ENCODE measurements around the gene SVOP. TPM values are rescaled to one million over a fixed set of nuclear protein-coding genes. Genes with fewer than 3 reads are reported as not detected.
"Not testable (repeated sequence)": the region's sequence is repeated elsewhere in the genome, so short reads cannot be mapped to it uniquely, and the experiment has no call there.

The SVOP gene, protein sequence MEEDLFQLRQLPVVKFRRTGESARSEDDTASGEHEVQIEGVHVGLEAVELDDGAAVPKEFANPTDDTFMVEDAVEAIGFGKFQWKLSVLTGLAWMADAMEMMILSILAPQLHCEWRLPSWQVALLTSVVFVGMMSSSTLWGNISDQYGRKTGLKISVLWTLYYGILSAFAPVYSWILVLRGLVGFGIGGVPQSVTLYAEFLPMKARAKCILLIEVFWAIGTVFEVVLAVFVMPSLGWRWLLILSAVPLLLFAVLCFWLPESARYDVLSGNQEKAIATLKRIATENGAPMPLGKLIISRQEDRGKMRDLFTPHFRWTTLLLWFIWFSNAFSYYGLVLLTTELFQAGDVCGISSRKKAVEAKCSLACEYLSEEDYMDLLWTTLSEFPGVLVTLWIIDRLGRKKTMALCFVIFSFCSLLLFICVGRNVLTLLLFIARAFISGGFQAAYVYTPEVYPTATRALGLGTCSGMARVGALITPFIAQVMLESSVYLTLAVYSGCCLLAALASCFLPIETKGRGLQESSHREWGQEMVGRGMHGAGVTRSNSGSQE
- total RNA-seq = not detected

DNA sequence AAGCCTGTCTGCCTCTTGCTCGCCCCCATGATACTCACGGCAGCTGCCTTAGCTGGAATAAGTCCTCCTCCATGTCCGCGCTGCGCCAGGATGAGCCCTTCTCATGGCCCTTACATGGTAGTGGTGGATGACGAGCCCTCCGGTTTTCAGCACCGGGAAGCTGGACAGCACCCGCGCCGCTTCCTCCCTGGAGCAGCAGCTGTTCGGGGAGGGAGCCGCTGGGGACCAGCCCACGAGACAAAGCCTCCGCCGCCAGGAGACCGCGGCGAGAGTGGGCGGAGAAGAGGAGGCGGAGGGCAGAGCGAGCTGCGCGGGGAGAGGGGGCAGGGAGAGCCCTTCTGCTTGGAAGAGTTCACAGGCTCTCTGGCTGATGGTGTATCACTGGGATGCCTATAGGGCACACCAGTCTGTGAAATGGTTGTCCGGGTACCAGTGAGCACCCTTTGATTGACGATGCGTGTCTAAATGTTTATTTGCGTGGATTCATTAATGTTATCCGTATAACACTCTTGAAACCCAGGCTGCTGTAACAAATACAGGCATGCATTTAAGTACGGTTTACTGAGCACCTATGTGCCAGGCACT is at the start of gene SVOP:
TSS of gene SVOP (minus strand) at position 273 of the 585 bp plus-strand sequence. CDS start at position 73, 200 bp downstream.
- peak; percentile 67 for ATAC-seq

DNA sequence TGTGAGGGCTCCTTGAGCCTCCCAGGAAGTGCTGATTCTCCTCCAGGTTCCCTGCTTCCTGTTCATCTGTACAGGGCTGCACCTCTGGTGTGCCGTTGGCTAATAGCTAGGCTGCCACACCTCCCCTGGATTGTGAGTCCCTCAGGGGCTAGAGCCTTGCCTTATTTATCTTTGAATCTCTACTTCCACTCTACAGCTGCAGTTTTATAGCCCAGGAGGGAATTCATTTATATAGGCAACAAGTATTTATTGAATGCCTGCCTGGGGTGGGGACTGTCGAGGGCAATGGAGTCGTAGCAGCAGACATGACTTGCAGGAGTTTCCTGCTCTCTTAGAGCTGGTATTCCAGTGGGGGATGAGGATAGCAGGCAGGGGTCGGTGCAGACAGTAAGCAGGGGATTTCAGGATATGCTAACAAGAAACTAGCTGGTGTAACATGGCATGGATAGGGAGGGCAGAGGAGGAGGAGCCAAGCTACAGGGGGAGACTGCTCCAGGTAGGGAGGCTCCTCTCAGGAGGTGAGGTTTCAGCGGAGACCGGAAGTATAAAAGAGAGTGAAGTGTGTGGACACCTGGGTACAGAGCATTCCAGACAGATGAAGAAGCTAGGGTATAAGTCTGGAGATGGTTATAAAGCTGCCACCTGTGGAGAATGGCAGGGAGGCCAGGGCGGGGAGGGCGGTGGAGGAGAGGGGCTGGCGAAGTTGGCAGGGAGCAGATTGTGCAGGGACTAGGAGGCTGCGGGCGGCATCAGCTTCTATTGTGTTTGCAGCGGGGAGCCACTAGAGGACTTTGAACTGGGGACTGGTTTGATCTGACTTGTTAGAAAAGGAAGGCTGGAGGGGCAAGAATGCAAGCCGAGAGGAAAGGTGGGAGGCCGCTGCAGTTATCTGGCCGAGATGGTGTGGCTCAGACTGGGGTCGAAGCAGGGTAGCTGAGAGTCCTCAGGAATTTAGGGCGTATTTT is 48.7 kb upstream of the SVOP start:
- ATAC-seq = no peak

- ATAC-seq = no peak
These were observed 45.0 kb upstream of the SVOP start for GRCh38 chr12:109065853-109066193.

- ATAC-seq = no peak
These were observed 44.4 kb upstream of the SVOP start for GRCh38 chr12:109065154-109065852.

- no peak for ATAC-seq
These were observed 43.3 kb upstream of the SVOP start for GRCh38 chr12:109064143-109064542.

DNA sequence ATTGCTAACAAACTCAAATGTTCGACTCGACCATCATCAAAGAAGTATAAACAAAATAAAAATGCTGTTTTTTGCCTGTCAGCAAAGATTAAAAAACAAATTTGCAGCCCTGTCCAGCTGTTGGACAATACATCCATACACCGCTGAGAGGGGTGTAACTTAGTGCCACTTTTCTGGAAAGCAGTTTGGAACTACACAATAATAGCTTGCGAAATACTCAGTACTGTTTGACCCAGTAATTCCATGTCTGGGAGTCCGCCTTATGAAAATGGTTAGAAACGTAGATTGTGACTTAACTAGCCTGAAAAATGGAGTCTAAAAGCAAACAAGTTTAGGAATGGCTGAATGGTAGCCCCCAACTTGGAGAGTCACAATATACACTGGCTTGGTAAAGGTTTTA is 37.9 kb upstream of the SVOP start:
- no peak for ATAC-seq

GRCh38 chr12:109057376-109057775 is 36.5 kb upstream of the SVOP start:
- no peak for ATAC-seq

DNA sequence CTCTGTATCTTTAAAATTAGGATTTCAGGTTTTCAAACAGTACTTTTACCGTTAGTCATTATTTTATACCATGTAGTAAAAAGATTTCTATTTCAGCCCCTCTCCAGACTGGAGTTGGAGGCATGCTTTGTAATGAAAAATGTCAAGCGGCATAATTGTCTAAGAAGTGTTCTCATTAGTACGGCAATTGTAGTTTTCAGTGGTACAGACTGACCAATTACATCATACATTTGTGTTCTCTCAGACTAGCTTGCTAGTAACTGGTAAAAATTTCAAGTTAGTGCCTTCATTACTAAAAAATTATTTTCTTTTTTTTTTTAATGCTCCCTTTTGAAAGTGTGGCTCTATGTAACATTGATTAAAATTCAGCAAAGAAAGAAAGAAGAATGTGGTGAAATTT is 36.0 kb upstream of the SVOP start:
- ATAC-seq = no peak

DNA sequence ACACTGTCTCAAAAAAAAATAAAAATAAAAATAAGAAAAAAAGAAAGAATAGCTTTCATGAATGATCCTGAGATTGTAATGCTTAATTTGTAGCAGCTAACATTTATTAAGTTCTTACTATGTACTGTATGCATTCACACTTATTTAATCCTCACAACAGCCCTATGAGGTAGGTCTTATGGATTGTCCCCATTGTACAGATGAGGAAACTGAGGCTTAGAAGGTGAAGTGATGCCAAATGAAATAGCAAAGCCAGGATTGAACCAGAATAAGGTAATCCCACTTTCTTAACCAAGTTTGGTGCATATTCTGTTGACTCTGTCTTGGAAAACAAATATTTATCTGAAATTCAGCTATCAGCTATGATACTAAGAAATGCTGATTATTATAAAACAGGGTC is 33.7 kb upstream of the SVOP start:
- ATAC-seq = no peak

DNA sequence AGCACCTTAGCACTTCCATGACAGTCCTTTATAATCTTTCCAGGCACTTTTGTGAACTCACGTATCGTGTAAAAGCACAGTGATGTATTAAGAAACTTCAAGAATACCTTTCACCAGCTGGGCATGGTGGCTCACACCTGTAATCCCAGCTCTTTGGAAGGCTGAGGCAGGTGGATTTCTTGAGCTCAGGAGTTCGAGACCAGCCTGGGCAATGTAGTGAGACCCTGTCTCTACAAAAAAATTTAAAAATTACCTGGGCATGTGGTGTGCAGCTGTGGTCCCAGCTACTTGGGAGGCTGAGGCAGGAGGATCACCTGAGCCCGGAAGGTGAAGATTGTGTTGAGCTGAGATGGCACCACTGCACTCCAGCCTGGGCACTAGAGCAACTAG is 33.3 kb upstream of the SVOP start:
- ATAC-seq = not testable (repeated sequence)

DNA sequence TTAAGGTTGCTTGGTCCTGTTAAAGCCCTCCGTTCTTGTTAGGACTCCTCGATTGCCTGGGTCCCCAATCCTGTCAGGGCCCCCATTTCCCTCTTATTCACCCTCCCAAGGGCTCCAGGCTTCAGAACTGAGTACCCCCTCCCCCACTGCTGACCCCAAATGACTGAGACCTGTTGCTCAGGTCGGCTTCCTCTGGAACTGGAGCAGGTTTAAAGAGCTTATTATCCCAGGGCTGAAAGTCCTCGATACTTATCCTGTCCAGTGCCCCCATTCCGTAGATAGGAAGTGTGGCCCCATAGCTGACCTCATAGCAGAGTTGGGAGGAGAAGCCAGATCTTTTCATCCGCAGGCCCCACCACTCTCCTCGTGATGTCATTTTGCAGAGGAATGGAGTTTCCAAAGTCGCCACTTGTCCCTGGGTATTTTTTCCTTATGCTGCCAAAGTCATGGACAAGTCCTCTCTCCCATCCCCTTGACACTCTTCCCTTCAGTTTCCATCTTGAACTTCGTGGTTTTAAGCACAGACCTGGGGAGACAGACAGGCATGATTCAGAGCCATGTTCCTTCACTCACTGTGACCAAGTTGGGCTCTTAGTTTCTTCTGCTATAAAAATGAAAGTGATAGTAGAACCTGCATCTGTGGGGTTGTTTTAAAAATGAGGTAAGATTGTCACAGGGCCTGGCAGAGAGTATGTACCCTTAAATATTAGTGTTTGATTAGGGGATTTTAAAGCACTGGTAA is 32.7 kb upstream of the SVOP start:
- ATAC-seq = peak; percentile 20

DNA sequence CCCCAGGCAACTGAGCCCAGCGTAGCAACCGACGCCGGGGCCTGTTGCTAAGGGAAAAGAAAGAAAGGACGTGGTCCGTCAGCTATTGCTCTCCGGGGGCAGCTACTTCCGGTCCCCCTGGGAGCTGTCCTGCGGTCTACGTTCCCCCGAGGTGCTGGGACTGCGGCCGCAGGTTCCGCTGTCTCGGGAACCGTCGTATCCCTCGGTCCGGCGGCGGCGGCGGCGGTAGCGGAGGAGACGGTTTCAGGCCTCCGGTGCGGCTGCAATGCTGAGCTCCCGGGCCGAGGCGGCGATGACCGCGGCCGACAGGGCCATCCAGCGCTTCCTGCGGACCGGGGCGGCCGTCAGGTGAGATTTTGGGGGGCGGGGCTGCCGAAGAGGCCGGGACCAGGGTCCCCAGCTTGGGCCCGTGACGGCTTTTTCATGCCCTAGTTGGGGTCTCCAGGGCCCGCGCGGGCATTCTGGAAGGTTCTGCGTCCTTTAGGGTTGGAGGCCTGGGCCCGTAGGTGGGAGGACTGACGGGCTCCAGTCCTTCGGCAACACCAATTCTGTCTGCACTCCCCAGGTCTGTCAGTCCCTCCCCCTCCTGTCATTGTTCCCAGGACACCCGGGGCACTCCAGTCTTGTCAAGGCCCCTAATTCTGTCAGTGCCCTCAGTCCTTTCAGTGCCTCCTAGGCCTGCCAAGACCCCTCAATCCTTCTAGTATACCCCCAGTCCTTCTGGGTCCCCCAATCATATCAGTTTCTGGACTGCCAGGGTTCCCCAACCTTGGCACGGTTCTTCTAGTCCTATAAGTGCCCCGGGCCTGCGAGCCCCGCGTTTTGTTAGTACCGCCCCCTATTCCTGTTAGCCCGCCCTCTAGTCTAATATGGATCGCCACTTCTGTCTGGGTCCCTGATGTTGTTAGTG is 31.8 kb upstream of the SVOP start, which contains the start of gene USP30:
TSS of gene USP30 (plus strand) at position 163 of the 910 bp plus-strand sequence. CDS start at position 266, 103 bp downstream.
- ATAC-seq = peak; percentile 97

DNA sequence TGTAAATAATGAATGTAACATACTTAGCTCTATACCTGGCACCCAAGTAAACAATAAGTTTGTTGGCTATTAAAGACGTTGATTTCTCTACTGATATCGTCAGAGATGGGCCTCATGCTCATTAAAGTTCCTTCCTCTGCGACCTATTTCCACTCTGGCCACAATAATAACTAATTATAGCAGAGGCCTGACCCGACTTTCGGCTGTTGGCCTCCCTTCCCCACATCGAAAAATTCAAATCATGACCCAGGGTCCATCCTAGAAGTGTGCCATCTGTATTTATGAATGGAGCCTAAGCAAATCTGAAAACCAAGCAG is 31.2 kb upstream of the SVOP start:
- no peak for ATAC-seq

- ATAC-seq = not testable (repeated sequence)
These were observed 28.9 kb upstream of the SVOP start for GRCh38 chr12:109049794-109050193.

GRCh38 chr12:109048706-109049105 is 27.8 kb upstream of the SVOP start:
- ATAC-seq = not testable (repeated sequence)

- ATAC-seq = no peak
These were observed 26.4 kb upstream of the SVOP start for GRCh38 chr12:109047081-109047805.

DNA sequence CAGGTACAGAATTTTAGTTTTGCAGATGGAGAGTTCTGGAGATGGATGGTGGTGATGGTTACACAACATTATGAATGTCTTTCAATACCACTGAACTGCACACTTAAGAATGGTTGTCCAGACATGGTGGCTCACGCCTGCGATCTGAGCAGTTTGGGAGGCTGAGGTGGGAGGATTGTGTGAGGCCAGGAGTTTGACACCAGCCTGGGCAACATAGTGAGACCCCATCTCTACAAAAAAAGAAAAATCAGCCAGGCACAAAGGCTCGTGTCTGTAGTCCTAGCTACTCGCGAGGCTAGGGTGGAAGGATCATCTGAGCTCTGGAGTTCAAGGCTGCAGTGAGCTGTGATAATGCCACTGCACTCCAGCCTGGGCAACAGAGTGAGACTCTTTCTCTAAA is 23.4 kb upstream of the SVOP start:
- no peak for ATAC-seq

GRCh38 chr12:109036975-109037374 is 16.1 kb upstream of the SVOP start:
- no peak for ATAC-seq
